Measurements from ENCODE around the gene EBI3. TPM values are rescaled to one million over a fixed set of nuclear protein-coding genes. Genes with fewer than 3 reads are reported as not detected.

EBI3 gene
- total and polyA plus RNA-seq, 2 of the 13 experiments (the other 11 are each of a cell fraction or from before 2014, with no cell fraction given), result 3.4 TPM; not detected in 1

DNA sequence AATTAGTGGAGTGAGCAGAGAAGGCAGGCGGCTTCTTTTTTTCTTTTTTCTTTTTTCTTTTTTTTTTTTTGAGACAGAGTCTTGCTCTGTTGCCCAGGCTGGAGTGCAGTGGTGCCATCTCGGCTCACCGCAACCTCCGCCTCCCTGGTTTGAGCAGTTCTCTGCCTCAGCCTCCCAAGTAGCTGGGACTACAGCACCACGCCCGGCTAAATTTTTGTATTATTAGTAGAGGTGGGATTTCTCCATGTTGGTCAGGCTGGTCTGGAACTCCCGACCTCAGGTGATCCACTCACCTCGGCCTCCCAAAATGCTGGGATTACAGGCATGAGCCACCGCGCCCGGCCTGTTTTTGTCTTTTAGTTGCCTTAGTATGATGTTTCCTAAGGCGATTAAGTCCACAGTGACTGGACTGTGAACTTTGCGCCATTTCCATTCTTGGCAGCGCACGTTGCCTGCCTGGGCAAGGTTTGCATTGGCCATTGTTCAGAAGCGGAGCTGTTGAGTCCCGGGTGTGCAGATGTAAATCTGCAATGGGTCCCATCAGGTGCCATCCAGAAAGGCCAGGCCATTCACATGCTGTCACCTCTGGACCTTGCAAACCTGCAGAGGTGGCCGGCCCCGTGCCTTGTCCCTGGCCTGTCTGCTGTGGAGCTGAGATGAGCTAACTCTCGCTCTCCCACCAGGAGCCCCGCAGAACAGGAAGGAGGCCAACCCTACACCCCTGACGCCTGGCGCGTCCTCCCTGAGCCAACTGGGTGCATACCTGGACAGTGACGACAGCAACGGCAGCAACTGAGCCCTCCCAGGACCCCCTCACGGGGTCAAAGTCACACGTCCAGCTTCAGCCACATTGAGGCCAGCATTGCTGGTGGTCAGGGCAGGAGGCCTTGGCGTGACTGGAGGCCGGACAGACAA is 38.8 kb downstream of the EBI3 start (continued):
- TF ChIP-seq NRL (CRISPR knock-in tag; IDR thresholded peaks at IDR 0.05; ENCODE audit: borderline replicate concordance) (peak; percentile 60; the same call in 1 of the 2 replicates), ZNF512B (CRISPR knock-in tag; IDR thresholded peaks at IDR 0.05; ENCODE audit: borderline replicate concordance) (no peak), ZNF615 (CRISPR knock-in tag; IDR thresholded peaks at IDR 0.05; ENCODE audit: borderline replicate concordance) (no peak), E2F1 (CRISPR knock-in tag; IDR thresholded peaks at IDR 0.05) (no peak), KLF12 (CRISPR knock-in tag; IDR thresholded peaks at IDR 0.05; ENCODE audit: borderline replicate concordance) (no peak), ZNF441 (CRISPR knock-in tag; IDR thresholded peaks at IDR 0.05; ENCODE audit: borderline replicate concordance) (no peak), ZNF687 (CRISPR knock-in tag; IDR thresholded peaks at IDR 0.05) (peak; percentile 68), SMYD3 (CRISPR knock-in tag; IDR thresholded peaks at IDR 0.05) (no peak), TSC22D2 (CRISPR knock-in tag; IDR thresholded peaks at IDR 0.05; ENCODE audit: borderline replicate concordance) (no peak), ZNF503 (CRISPR knock-in tag; IDR thresholded peaks at IDR 0.05) (no peak), ZNF282 (IDR thresholded peaks at IDR 0.05; ENCODE audit: partially characterized antibody) (no peak), ZNF367 (CRISPR knock-in tag; IDR thresholded peaks at IDR 0.05; ENCODE audit: borderline replicate concordance) (no peak)
- TF ChIP-seq, protein P1, sequence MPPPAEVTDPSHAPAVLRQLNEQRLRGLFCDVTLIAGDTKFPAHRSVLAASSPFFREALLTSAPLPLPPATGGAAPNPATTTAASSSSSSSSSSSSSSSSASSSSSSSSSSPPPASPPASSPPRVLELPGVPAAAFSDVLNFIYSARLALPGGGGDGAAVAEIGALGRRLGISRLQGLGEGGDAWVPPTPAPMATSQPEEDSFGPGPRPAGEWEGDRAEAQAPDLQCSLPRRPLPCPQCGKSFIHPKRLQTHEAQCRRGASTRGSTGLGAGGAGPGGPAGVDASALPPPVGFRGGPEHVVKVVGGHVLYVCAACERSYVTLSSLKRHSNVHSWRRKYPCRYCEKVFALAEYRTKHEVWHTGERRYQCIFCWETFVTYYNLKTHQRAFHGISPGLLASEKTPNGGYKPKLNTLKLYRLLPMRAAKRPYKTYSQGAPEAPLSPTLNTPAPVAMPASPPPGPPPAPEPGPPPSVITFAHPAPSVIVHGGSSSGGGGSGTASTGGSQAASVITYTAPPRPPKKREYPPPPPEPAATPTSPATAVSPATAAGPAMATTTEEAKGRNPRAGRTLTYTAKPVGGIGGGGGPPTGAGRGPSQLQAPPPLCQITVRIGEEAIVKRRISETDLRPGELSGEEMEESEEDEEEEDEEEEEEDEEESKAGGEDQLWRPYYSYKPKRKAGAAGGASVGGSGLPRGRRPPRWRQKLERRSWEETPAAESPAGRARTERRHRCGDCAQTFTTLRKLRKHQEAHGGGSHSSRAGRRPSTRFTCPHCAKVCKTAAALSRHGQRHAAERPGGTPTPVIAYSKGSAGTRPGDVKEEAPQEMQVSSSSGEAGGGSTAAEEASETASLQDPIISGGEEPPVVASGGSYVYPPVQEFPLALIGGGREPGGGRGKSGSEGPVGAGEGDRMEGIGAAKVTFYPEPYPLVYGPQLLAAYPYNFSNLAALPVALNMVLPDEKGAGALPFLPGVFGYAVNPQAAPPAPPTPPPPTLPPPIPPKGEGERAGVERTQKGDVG (CRISPR knock-in tag; IDR thresholded peaks at IDR 0.05; ENCODE audit: borderline replicate concordance), result no peak
